Dedifferentiated amniotic fluid mesenchymal stem cell (primary cell): Measurements from ENCODE around the gene INCENP.

Experiments
- DNase-seq: peaks from one replicate; pipeline ENCODE4 v3.0.0-alpha.2; 2016; ENCODE audit errors: extremely low spot score

The INCENP gene

GRCh38 chr11:62141111-62142042 is 17.6 kb downstream of the INCENP start:
- no peak for DNase-seq

DNA sequence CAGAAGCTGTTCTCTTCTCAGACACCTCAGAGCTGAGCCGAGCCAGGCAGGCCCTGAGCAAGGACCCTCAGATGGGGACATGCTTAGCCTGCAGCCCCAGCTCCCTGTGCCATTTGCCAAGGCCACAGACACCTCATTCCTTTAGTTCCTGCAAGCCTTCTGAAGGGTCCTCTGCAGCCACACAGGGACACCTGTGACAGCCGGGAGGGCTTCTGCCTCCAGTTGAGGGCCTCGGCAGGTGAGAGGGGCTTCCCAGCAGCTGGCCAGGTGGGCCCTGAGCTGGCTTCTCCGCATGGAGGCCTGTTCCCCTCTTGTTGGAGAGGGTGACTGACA is 18.2 kb downstream of the INCENP start:
- DNase-seq: no peak

DNA sequence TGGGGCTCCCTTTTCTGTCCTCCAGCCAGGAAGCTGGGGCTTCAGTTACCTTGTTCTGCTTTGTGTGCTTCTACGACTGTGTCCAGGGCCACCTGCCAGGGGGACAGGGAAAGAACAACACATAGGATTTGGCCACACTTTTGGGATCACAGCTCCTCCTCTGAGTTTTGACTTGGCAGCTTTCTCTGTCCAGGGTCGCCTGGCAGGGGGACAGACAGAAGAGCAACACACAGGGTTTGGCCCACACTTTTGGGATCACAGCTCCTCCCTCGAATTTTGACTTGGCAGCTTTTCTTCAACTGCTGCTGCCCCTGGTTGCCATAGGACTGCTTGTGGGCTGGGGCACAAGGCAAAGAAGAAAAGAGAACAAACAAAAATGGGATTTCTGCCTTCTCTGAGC is 19.1 kb downstream of the INCENP start:
- no peak for DNase-seq

DNA sequence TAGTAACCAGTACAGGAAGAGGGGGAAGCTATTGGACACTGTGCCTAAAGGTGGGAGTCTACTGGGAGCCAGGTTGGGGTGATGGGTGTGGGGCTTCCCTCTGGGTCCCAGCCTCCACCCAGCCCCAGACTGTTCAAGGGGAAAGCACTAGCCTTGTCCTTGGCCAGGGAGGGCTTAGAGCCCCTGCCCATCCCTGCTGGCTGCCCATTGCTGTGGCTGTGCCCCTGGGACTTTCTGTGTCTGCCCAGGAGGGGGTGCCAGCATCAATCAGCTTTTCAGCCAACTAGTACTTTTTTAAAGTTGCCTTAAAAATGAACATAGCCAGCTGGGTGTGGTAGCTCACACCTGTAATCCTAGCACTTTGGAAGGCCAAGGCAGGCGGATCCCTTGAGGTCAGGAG is 19.9 kb downstream of the INCENP start:
- DNase-seq: no peak

GRCh38 chr11:62144641-62145255 is 20.9 kb downstream of the INCENP start:
- no peak for DNase-seq

DNA sequence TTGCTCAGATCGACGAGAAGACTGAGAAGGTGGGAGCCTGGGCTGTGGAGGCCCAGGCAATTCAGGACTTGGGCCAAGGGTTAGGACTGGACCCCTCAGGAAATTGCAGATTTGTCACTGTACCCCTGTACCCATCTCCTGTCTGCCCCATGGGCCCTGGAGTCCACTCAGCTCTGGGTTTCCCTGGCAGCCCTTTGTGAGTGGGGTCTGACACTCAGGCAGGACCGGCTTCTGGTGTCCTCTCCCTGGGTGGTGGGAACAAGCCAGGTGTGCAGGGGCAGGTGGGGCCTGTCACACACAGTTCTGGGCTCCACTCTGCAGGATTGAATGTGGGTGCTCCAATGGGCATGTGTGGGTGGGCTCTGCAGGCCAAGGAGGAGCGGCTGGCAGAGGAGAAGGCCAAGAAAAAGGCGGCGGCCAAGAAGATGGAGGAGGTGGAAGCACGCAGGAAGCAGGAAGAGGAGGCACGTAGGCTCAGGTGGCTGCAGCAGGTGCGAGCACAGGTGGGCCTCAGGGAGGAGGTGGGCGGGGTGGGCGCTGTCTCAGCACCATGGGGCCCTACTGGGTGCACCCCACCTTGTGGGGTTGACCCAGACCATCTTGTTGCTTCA is 21.6 kb downstream of the INCENP start:
- no peak for DNase-seq

DNA sequence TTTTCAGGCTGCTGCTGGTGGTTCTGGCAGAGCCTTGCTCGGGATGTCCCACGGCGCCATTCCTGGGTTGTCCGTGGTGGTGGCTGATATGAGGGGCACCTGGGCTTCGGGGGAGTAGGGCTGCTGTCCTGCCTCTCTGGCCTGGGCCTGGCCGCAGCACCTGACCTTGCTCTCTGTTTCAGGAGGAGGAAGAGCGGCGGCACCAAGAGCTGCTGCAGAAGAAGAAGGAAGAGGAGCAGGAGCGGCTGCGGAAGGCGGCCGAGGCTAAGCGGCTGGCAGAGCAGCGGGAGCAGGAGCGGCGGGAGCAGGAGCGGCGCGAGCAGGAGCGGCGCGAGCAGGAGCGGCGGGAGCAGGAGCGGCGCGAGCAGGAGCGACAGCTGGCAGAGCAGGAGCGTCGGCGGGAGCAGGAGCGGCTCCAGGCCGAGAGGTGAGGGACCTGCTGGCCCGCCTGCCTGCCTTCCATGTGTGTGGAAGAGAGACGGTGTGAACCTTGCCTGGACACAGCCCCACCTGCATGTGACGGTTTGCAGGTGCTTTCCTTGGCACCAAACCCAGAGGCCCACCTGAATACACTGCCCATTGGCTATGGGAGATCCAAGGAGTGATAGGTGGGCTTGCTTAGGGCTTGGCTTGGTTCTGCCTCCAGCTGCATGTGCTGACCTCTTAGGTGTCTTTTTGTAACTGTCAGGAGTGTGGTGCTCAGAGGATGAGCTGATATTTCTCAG is 22.8 kb downstream of the INCENP start:
- DNase-seq: no peak

- DNase-seq: no peak
Measured at GRCh38 chr11:62147545-62147944, 23.7 kb downstream of the INCENP start.

DNA sequence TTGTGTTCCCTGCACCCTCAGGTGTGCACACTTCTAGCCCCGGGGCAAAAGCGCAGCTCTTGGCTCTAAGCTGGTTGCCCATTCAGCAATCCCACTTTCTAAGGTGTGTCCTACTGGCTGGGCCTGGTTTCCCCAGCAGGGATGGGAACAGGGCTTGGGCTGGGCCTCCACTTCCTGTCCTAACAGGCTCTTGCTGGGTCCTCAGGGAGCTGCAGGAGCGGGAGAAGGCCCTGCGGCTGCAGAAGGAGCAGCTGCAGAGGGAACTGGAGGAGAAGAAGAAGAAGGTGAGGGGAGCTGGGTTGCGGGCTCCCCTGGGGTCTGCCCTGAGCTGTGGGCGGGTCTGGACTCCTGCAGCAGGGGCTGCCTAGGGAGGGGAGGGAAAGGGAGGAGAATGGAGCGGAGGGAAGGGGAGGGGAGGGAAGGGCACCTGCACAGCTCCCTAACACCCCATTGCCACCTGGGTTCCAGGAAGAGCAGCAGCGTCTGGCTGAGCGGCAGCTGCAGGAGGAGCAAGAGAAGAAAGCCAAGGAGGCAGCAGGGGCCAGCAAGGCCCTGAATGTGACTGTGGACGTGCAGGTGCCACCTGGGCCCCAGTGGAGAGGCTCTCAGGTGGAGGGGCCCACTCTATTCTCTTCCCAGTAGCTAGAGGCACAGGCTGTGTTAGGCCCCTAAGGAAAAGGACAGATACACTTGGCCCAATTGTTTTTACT is 24.6 kb downstream of the INCENP start:
- DNase-seq: no peak

- no peak for DNase-seq
Measured at GRCh38 chr11:62149986-62150886, 26.4 kb downstream of the INCENP start.

- DNase-seq: no peak
Measured at GRCh38 chr11:62150887-62151736, 27.3 kb downstream of the INCENP start.

- DNase-seq: no peak
Measured at GRCh38 chr11:62151737-62152102, 27.9 kb downstream of the INCENP start.

DNA sequence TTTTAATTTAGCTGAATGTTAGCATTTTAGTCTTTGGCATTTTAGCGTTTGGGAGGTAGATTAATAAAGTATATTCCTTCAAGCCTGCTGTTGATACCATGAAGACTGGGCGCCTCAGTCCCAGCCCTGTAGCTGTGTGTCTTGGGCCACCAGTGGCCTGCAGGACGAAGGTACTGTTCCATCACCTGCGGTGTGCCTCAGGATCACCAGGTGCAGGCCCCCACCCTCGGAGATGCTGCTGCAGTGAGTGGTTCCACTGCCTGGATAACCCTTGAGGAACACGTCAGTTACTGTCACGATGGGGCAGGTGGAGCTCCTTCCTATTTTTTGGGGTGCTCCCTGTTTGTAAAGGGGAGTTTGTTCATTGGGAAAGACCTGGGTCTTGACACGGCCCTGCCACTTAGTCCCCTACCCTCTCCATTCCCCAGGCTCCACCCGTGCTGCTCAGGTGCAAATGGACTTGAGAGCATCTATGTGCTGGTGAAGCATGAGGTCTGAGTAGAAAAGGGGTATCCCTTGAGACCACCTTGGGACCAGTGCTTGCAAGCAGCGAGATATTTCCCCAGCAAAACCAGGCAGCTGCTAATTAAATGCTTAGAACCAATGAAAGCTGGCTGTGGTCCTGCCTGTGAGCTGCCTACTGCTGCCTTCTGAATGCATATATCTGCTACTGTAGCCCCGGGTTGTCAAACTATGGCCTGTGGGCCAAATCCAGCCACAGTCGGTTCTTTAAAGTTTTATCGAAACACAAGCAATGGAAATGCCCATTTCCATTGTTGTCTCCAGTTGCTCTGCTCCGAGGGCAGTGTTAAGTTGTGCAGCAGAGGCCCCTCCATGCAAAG is 28.7 kb downstream of the INCENP start:
- DNase-seq: no peak

DNA sequence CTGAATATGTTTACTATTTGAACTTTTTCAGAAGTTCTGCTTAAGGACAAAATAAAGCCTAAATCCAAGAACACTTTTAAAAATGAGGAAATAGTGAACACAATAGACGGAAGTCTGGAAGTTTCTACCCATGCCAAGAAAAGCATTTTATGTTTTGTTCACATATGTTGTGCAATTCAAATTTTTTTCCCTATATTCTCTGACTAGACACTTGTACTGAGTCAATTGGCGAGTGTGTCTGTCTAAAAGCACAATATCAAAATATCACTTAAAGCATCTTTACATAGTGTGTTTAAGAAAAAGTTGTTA is 29.2 kb downstream of the INCENP start:
- no peak for DNase-seq

- DNase-seq: no peak
Measured at GRCh38 chr11:62153617-62154016, 29.8 kb downstream of the INCENP start.

DNA sequence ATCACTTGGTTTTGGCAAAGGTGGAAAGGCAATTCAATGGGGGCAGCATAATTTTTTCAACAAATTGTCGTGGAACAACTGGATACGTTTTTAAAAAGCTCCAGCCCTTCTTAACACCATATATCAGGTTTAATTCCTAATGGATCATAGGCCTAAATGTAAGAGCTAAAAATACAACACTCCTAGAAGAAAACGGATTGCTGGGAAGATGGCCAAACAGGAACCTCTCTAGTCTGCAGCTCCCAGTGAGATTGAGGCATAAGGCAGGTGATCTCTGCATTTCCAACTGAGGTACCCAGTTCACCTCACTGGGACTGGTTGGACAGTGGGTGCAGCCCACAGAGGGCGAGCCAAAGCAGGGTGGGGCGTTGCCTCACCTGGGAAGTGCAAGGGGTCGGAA is 33.8 kb downstream of the INCENP start:
- no peak for DNase-seq

- DNase-seq: no peak
Measured at GRCh38 chr11:62166371-62166770, 42.6 kb downstream of the INCENP start.

- no peak for DNase-seq
Measured at GRCh38 chr11:62169448-62169847, 45.6 kb downstream of the INCENP start.

- no peak for DNase-seq
Measured at GRCh38 chr11:62169935-62170334, 46.1 kb downstream of the INCENP start.
